ENCODE data around the gene PBX3. TPM values are rescaled to one million over a fixed set of nuclear protein-coding genes. Genes with fewer than 3 reads are reported as not detected.

PBX3 gene
- total and polyA plus RNA-seq, 9 of the 15 experiments (the other 6 are each of a cell fraction or from before 2014, with no cell fraction given): 0.14 to 5.8 (median 0.92) TPM

GRCh38 chr9:125766468-125767221, 19.5 kb downstream of the PBX3 start:
- no peak overlapping the region for H3K4me3 ChIP-seq
- H3K36me3 ChIP-seq (ENCODE audit: control insufficient read depth, insufficient read depth, low read length): no peaks in the 10 kb centered on the region
- no peak overlapping the region for H3K4me2 ChIP-seq (ENCODE audit: insufficient read depth, low read length)
- no peak overlapping the region for H2AFZ ChIP-seq (ENCODE audit: low read depth, low read length)
- H3K79me2 ChIP-seq (ENCODE audit: control insufficient read depth, insufficient read depth, low read length): no peaks in the 10 kb centered on the region
- H3K27me3 ChIP-seq (ENCODE audit: control insufficient read depth in 2 of 2, insufficient read depth in 2 of 2, low read length in 2 of 2): peaks cover 0 to 3% of the 10 kb centered on the region in 2 experiments; a peak in 3 of 5 replicates
- intact Hi-C loops (cut with micrococcal nuclease) (no loop called here), in situ Hi-C loops (cut with MboI) (no loop called here)
- 0% methylated on average over 2 of the region's 2 CpGs for whole genome bisulfite sequencing (ENCODE audit: insufficient coverage, low coverage, missing lambda C conversion rate)
- no peaks in the 10 kb centered on the region for H3K9me1 ChIP-seq (ENCODE audit: control insufficient read depth, insufficient read depth, low read length)
- no peaks in the 10 kb centered on the region for H3K4me1 ChIP-seq (replicated peaks in 1 of 2; ENCODE audit: control insufficient read depth in 2 of 2, insufficient read depth in 2 of 2, low read length in 2 of 2)
- H3K9me3 ChIP-seq (replicated peaks; ENCODE audit: control insufficient read depth, insufficient read depth, low read depth, low read length): no peaks in the 10 kb centered on the region
- peak; percentile 18 for TF ChIP-seq MEIS2 (IDR thresholded peaks at IDR 0.05; ENCODE audit: partially characterized antibody)
- no peak for TF ChIP-seq RREB1 (CRISPR knock-in tag; IDR thresholded peaks at IDR 0.05)
- no peak for TF ChIP-seq RNF219 (CRISPR knock-in tag; IDR thresholded peaks at IDR 0.05)
- TF ChIP-seq MAFG (tag; conservative IDR thresholded peaks at IDR 0.05): peak; percentile 65
- peak; percentile 76 for TF ChIP-seq MAFK (IDR thresholded peaks at IDR 0.05; ENCODE audit: low read length)
- TF ChIP-seq TAL1 (IDR thresholded peaks at IDR 0.05): no peak
- peak; percentile 76 for TF ChIP-seq C11orf30 (IDR thresholded peaks at IDR 0.05; ENCODE audit: low read depth)
- no peak for TF ChIP-seq DACH1 (IDR thresholded peaks at IDR 0.05; ENCODE audit: partially characterized antibody)
- peak; percentile 91 for TF ChIP-seq ZNF316 (IDR thresholded peaks at IDR 0.05)
- TF ChIP-seq MAFF (IDR thresholded peaks at IDR 0.05; ENCODE audit: low read length): peak; percentile 73
- no peak for TF ChIP-seq ZNF696 (CRISPR knock-in tag; conservative IDR thresholded peaks at IDR 0.05)
- no peak for TF ChIP-seq ZNF140 (CRISPR knock-in tag; IDR thresholded peaks at IDR 0.05)
- H4K20me1 ChIP-seq (replicated peaks; ENCODE audit: control insufficient read depth, insufficient read depth, low read length): no peaks in the 10 kb centered on the region
- no peak for FAIRE-seq
- DNase-seq (ENCODE audit: extremely low read depth in 1 of 4, low spot score in 3 of 4): no peak
- CTCF ChIA-PET (ENCODE audit: low intra/inter-chr PET ratio): no interaction called here
- no TSS peak for BruUV-seq (replicated peaks)
- no peak overlapping the region for H3K9ac ChIP-seq (ENCODE audit: insufficient read depth in 1 of 2, low read depth in 2 of 2, low read length in 2 of 2)
- no peak overlapping the region for H3K27ac ChIP-seq (ENCODE audit: extremely low read depth, low read depth, low read length)
- POLR2A ChIA-PET: no interaction called here
- ATAC-seq: no peak
